GM12878 (cell line): ENCODE results near the gene SECTM1. TPM values are rescaled to one million over a fixed set of nuclear protein-coding genes. Genes with fewer than 3 reads are reported as not detected.

Experiments
- ATAC-seq: fragments of 200-7000 bp; cut with Tn5 transposase; 3 replicates; pipeline ENCODE4 v1.9.1; 2020; ENCODE audit warnings: mild to moderate bottlenecking, moderate library complexity
- BruUV-seq: library from RNA; stranded (reverse); fragments of 400-500 nt; replicated peaks from 2 replicates; lab custom pipeline; 2021; lab: Mats Ljungman, UMichigan
- CTCF ChIA-PET: fragments of 300-600 bp; sonication (Branson Sonifier 250); formaldehyde crosslinking; extraction: SDS; loops from one replicate; lab custom pipeline; 2021; ENCODE audit warnings: inconsistent platforms; lab: Yijun Ruan, JAX
- POLR2A ChIA-PET: fragments of 350-600 bp; formaldehyde crosslinking; extraction: SDS; loops from one replicate; lab custom pipeline; 2021; ENCODE audit warnings: inconsistent platforms; lab: Charles Lee
- RAD21 ChIA-PET: fragments of 300-600 bp; sonication (Branson Sonifier 250); formaldehyde crosslinking; loops from one replicate; lab custom pipeline; 2023; ENCODE audit warnings: antibody characterized with exemption; ENCODE audit not compliant: unreplicated experiment; lab: Charles Lee
- SMC1A ChIA-PET: fragments of 300-600 bp; sonication (Branson Sonifier 250); formaldehyde crosslinking; loops from one replicate; lab custom pipeline; 2023; ENCODE audit not compliant: unreplicated experiment, uncharacterized antibody; lab: Charles Lee
- DNase-seq: peaks from one replicate; pipeline ENCODE4 v3.0.0-alpha.2; 2011; ENCODE audit warnings: low read depth, low spot score
- FAIRE-seq: peaks from 3 replicates; lab custom pipeline; 2011; peaks lifted over from hg19 to GRCh38; lab: Jason Lieb, UNC
- H2AFZ ChIP-seq: 2 replicates; pipeline ENCODE4 v1.6.0; 2011; ENCODE audit warnings: low read depth, low read length, control low read depth; ENCODE audit not compliant: control insufficient read depth
- H3K27ac ChIP-seq: 2 replicates; pipeline ENCODE4 v1.5.1; 2011; ENCODE audit warnings: control low read depth; ENCODE audit not compliant: control insufficient read depth, insufficient read depth
- H3K27me3 ChIP-seq, 2 experiments: replicated peaks in 1 of 2; 2 replicates each; pipeline versions ENCODE4 v1.6.0 to v1.6.1; 2011; ENCODE audit warnings: low read length in 1 of 2; ENCODE audit not compliant: control insufficient read depth in 2 of 2, insufficient read depth in 2 of 2
- H3K36me3 ChIP-seq, 2 experiments: 2 replicates each; pipeline ENCODE4 v1.5.1; 2011; ENCODE audit warnings: low read length in 1 of 2; ENCODE audit not compliant: control insufficient read depth in 2 of 2, insufficient read depth in 2 of 2
- H3K4me1 ChIP-seq: 2 replicates; pipeline ENCODE4 v1.6.1; 2011; ENCODE audit warnings: mild to moderate bottlenecking, low read length, moderate library complexity, mixed read lengths; ENCODE audit not compliant: control insufficient read depth, insufficient read depth
- H3K4me2 ChIP-seq: 2 replicates; pipeline ENCODE4 v1.6.0; 2011; ENCODE audit warnings: control low read depth; ENCODE audit not compliant: control insufficient read depth, insufficient read depth
- H3K4me3 ChIP-seq: fragments of 200-600 bp; sonication (generic); 2 replicates; pipeline ENCODE4 v1.5.1; 2016
- H3K79me2 ChIP-seq: 2 replicates; pipeline ENCODE4 v1.6.0; 2011; ENCODE audit warnings: low read length; ENCODE audit not compliant: control insufficient read depth, insufficient read depth
- H3K9ac ChIP-seq: 2 replicates; pipeline ENCODE4 v1.8.0; 2011; ENCODE audit warnings: low read length, control low read depth, mixed read lengths; ENCODE audit not compliant: control insufficient read depth, insufficient read depth
- H3K9me3 ChIP-seq: replicated peaks from 3 replicates; pipeline ENCODE4 v1.5.1; 2011; ENCODE audit warnings: mild to moderate bottlenecking, low read length; ENCODE audit not compliant: control insufficient read depth, insufficient read depth
- H4K20me1 ChIP-seq: 2 replicates; pipeline ENCODE4 v1.6.0; 2011; ENCODE audit not compliant: control insufficient read depth, insufficient read depth
- ATF3 ChIP-seq: IDR thresholded peaks from 2 replicates; pipeline ENCODE4 v1.6.1; 2011; ENCODE audit warnings: low read depth, mild to moderate bottlenecking, low read length, moderate library complexity, borderline replicate concordance; ENCODE audit errors: extremely low read depth
- CTCF ChIP-seq, 3 experiments: IDR thresholded peaks in 2 of 3; conservative IDR thresholded peaks in 1 of 3; 2 replicates each; pipeline ENCODE4 v1.5.1; 2011; ENCODE audit warnings: low read depth in 3 of 3, low read length in 3 of 3, mild to moderate bottlenecking in 3 of 3, control low read depth in 2 of 3, moderate library complexity in 2 of 3, inconsistent platforms in 1 of 3, mixed read lengths in 1 of 3; ENCODE audit not compliant: control insufficient read depth in 2 of 3, insufficient read depth in 1 of 3; ENCODE audit errors: extremely low read depth in 1 of 3
- CUX1 ChIP-seq: IDR thresholded peaks from 2 replicates; pipeline ENCODE4 v1.6.1; 2012; ENCODE audit warnings: improper control_type of control experiment, low read depth, low read length; ENCODE audit not compliant: insufficient replicate concordance
- EZH2 ChIP-seq: IDR thresholded peaks from 2 replicates; pipeline ENCODE4 v1.6.1; 2012; ENCODE audit warnings: low read depth, mild to moderate bottlenecking, control low read depth, inconsistent platforms, low read length, borderline replicate concordance; ENCODE audit not compliant: control insufficient read depth
- FOS ChIP-seq: IDR thresholded peaks from 3 replicates; pipeline ENCODE4 v1.6.1; 2011; ENCODE audit warnings: borderline replicate concordance; ENCODE audit not compliant: insufficient read length; ENCODE audit errors: extremely low read depth
- NFIC ChIP-seq: IDR thresholded peaks from 2 replicates; pipeline ENCODE4 v1.6.1; 2012; ENCODE audit warnings: low read depth, mild to moderate bottlenecking, inconsistent platforms, low read length, moderate library complexity
- RAD21 ChIP-seq: IDR thresholded peaks from 2 replicates; pipeline ENCODE4 v1.6.1; 2011; ENCODE audit warnings: mild to moderate bottlenecking, low read depth, low read length, moderate library complexity; ENCODE audit not compliant: insufficient read depth
- SKIL ChIP-seq: fragments of 450-650 bp; IDR thresholded peaks from 2 replicates; pipeline ENCODE4 v1.6.1; 2017; ENCODE audit warnings: mild to moderate bottlenecking, low read depth, inconsistent platforms; ENCODE audit not compliant: poor library complexity, severe bottlenecking
- SUZ12 ChIP-seq: fragments of 200-600 bp; sonication (generic); IDR thresholded peaks from one replicate; pipeline ENCODE4 v1.6.1; 2018; ENCODE audit warnings: antibody characterized with exemption, mild to moderate bottlenecking; ENCODE audit not compliant: unreplicated experiment
- WGBS: methylation state at CpG from one replicate; pipeline ENCODE4 v1.1.6; 2016; ENCODE audit warnings: low lambda C conversion rate; ENCODE audit not compliant: insufficient replicate concordance, insufficient coverage; ENCODE audit errors: missing lambda C conversion rate; 5-methylcytosine and 5-hydroxymethylcytosine counted together
- in situ Hi-C: fragments of 300-500 bp; cut with MboI; formaldehyde crosslinking; loops from 9 replicates; pipeline ENCODE4 v1.14.3; 2018; ENCODE audit warnings: mixed read lengths
- intact Hi-C: fragments of 100-400 bp; cut with micrococcal nuclease; formaldehyde crosslinking; loops from one replicate; pipeline ENCODE4 v1.14.2; 2022; ENCODE audit not compliant: unreplicated experiment
- polyA plus RNA-seq, 11 experiments: library from polyadenylated mRNA; depleted of rRNA in 4 of 11; unstranded in 6 of 11; stranded (reverse) in 5 of 11; fragments of >200 nt; fragmentation: Nextera tagmentation in 4 of 11; fragmentation: Illumina TruSeq in 1 of 11; extraction: Ambion mirVana in 4 of 11; extraction: Trizol in 1 of 11; gene quantifications; 1 replicate in 1 of 11; 2 replicates in 10 of 11; pipeline versions ENCODE4 v1.2.1 to v1.2.3, GENCODE V29; 2011 to 2016; ENCODE audit warnings: inconsistent platforms in 2 of 11, missing spikeins in 2 of 11, low read depth in 1 of 11
- total RNA-seq, 4 experiments: library from RNA; depleted of rRNA in 3 of 4; stranded (reverse); fragments of >200 nt in 3 of 4; fragmentation: Illumina TruSeq in 1 of 4; extraction: Trizol in 1 of 4; gene quantifications; 2 replicates each; pipeline versions ENCODE4 v1.2.1 to v1.2.3, GENCODE V29; 2013 to 2021

Gene SECTM1
- total and polyA plus RNA-seq, 10 of the 15 experiments (the other 5 are each of a cell fraction or from before 2014, with no cell fraction given), result 0.10 to 0.13 (median 0.12) TPM; not detected in 7

- CTCF ChIA-PET, result interaction anchor here (1.5 to 2.0 kb wide), 3 partner anchors 10 to 46 kb away, joined by 3 to 6 read pairs (median 5); no protein-coding TSS in a partner anchor
- FAIRE-seq (no peak), DNase-seq (no peak), ATAC-seq (no peak)
- no peak for TF ChIP-seq SUZ12
- no peak for TF ChIP-seq ATF3
- no peak for TF ChIP-seq EZH2
- TF ChIP-seq RAD21, result no peak
- TF ChIP-seq CTCF (IDR thresholded peaks at IDR 0.05 in 2 of 3, conservative IDR thresholded peaks at IDR 0.05 in 1 of 3; ENCODE audit: control insufficient read depth in 2 of 3, extremely low read depth in 1 of 3, insufficient read depth in 1 of 3, low read depth in 3 of 3, low read length in 3 of 3), result no peak
- TF ChIP-seq NFIC, result no peak
- TF ChIP-seq SKIL, result no peak
- no peak for TF ChIP-seq FOS
- no peak for TF ChIP-seq CUX1
- Histone ChIP-seq H3K9me3 (no peaks in the 10 kb centered on the region), H4K20me1 (no peaks in the 10 kb centered on the region), H3K36me3 (no peaks in the 10 kb centered on the region), H3K27me3 (no peaks in the 10 kb centered on the region), H2AFZ (no peak overlapping the region), H3K4me2 (no peak overlapping the region), H3K4me3 (no peak overlapping the region), H3K27ac (no peak overlapping the region), H3K4me1 (no peaks in the 10 kb centered on the region), H3K79me2 (no peaks in the 10 kb centered on the region), H3K9ac (no peak overlapping the region)
- RAD21 ChIA-PET, result interaction anchor here (1.3 to 1.8 kb wide), 2 partner anchors 10 to 15 kb away, joined by 4 to 6 read pairs; no protein-coding TSS in a partner anchor
- WGBS, result 70% methylated on average over 25 of the region's 25 CpGs
- POLR2A ChIA-PET, result interaction anchor here (0.8 to 2.6 kb wide), 5 partner anchors 8 to 21 kb away, joined by 3 to 16 read pairs (median 5); partner anchors contain the start of gene CSNK1D
- no TSS peak for BruUV-seq
- intact Hi-C loops, result no loop called here
- in situ Hi-C loops, result no loop called here
- SMC1A ChIA-PET, result interaction anchor here (1.6 kb wide), 1 partner anchor 15 kb away, joined by 5 read pairs; no protein-coding TSS in a partner anchor
Observed at GRCh38 chr17:82282239-82283207, 51.0 kb downstream of the SECTM1 start.
